ENCODE results near the gene B4GALT5.
"Not testable (repeated sequence)": the region's sequence is repeated elsewhere in the genome, so short reads cannot be mapped to it uniquely, and the experiment has no call there.

B4GALT5 gene

DNA sequence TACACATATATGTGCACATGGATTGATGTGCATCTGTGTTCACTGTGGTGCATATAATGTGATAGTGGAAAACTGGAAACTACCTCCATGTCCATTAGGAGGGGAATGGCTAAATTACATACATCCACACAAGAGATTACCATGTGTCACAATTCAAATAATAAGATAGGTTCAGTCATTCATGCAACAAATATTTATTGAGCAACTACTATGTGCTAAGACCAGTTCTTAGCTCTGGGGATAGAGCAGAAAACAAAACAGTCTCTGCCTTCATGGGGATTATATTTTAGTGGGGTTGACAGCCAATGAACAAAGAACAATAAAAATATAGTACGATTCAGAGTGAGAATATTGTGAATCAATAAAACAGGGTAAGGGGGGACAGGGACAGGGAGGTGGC is 84.1 kb downstream of the B4GALT5 start:
- no peak for DNase-seq (ENCODE audit: low read depth in 2 of 2)

DNA sequence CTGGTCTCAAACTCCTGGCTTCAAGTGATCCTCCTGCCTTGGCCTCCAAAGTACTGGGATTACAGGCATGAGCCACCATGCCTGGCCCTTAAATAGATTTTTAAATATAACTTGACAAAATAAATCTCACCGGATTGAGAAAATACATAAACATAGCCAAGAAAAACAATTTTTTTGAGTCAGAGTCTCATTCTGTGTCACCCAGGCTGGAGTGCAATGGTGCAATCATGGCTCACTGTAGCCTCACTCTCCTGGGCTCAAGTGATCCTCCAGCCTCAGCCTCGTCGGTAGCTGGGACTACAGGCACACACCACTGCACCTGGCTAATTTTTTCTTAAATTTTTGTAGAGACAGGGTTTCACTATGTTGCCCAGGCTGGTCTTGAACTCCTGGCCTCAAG is 85.4 kb downstream of the B4GALT5 start:
- not testable (repeated sequence) for DNase-seq (ENCODE audit: low read depth in 2 of 2)

DNA sequence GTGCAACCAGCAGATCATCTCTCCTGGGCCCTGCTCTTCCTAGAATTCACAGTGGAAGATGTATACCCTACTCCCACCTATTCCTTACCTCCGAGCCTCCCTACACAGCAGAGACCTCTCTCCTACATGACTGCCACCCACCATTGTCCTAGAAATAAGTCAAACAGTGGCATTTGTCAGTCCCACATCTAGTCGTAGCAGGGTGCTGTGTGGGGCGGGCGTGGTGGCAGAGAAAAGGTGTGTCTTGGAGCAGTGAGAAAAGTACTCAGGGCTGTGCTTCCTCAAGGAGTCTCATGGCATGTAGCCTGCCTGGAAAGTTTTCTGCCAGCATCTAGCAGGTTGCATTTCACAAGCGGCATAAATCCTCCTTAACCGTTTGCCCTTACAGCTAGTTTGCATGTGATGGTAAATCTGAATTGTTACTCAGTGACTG is 86.3 kb downstream of the B4GALT5 start:
- no peak for DNase-seq (ENCODE audit: low read depth in 2 of 2)

DNA sequence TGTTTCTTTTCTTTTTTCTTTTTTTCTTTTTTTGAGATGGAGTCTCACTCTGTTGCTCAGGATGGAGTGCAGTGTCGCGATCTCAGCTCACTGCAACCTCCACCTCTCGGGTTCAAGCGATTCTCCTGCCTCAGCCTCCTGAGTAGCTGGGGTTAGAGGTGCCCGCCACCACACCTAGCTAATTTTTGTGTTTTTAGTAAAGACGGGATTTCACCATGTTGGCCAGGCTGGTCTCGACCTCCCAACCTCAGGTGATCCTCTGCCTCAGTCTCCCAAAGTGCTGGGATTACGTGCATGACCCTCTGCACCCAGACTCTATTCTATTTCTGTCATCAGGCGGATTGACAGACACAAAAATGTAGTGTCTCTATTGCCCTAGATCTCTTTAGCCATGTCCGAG is 88.7 kb downstream of the B4GALT5 start:
- DNase-seq (ENCODE audit: low read depth in 2 of 2): not testable (repeated sequence)

DNA sequence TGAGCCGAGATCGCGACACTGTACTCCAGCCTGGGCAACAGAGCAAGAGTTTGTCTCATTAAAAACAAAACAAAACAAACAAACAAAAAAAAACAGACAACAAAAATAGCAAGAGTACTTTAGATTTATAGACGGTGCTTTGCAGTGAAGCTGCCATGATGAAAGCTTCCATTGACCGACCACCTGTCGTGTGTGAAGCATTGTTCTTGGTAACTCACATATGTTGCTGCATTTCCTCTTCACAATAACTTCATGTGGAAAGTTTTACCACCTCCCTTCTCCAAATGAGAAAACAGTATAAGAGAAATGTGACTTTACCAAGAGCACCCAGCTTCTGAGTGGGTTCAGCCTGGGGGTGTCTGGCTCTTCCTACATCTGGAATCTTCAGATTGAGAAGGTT is 89.4 kb downstream of the B4GALT5 start:
- DNase-seq (ENCODE audit: low read depth in 2 of 2): no peak

DNA sequence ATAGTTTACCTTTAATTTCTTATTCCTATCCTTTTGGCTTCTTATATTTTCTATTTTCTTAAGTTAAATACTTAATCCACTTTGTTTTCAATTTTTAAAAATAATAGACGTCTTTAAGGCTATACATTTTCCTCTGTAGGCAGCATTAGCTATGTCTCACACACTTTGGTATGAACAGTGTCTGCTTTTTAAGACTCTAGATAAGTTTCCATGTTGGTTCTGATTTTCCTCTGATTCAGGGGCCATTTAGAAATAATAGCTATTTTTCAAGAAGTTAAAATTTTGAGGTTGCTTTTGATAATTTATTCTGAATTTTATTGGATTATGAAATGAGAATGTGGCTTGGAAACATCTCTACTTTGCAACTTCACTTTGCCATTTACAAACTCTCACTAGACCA is 91.4 kb downstream of the B4GALT5 start:
- DNase-seq (ENCODE audit: low read depth in 2 of 2): no peak

DNA sequence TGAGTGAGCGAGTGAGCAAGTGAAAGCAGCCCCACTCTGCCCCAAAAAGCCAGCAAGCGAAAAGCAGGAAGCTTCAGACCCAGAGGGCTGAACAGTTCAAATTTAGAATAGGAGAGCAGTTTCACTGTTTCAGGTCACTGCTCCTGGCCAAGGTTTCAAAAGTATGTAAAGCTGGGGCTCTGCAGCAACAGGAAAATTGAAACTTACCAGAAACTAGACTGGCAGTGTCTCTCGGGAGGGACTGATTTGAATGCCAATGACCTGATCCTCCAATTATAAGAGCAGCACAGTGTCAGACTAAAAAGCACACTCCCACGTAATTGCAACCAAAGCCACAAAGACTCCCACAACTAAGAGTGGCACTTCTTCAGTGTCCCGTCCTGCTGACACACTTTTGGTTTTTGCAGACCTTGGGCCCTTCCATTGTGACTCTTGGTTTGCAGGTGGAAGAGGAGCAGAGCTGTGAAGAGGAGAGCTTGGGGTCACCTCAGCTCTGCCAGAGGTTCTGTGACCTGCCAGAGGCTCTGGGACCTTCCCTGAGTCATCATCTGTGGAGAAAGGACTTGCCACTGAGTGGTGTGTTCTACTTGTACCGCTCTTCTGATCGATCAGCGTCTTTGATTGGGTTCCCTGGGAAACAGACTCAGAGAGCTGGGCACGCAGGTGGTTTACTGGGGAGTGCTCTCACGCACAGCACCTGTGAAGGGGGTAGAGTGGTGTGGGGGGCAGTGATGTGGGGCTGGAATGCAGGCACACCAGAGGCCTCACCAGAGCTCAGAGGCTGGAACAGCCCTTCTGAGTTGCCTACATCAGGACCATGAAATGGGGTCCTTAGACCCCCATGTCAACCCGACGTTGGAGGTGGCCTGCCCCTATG is 93.1 kb downstream of the B4GALT5 start:
- no peak for DNase-seq (ENCODE audit: low read depth in 2 of 2)

DNA sequence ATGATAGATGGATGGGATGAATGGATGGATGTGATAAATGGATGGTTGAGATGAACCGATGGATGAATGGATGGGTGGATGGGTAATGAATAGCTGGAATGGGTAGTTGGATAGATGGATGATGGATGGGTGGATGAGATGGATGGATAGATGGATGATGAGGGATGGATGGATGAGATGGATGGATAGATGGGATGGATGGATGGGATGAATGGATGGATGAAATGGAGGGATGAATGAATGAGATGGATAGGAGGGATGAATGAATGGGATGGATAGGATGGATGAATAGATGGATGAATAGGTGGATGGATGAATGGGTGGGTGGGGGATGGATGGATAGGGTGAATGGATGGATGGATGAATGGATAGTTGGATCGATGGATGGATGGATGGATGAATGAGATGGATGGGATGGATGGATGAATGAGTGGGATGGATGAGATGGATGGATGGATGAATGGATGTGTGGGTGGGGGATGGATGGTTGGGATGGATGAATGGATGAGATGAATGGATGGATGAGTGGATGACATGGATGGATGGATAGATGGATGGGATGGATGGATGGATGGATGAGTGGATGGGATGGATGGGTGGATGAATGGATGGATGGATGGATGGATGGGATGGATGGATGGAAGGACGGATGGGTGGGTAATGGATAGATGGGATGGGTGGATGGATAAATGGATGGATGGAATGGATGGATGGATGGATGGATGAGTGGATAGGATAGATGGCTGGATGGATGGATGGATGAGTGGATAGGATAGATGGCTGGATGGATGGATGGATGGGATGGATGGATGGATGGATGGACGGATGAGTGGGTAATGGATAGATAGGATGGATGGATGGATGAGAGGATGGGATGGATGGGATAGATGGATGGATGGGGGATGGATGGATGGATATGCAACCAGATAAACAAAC is 94.3 kb downstream of the B4GALT5 start:
- no peak for DNase-seq (ENCODE audit: low read depth in 2 of 2)

DNA sequence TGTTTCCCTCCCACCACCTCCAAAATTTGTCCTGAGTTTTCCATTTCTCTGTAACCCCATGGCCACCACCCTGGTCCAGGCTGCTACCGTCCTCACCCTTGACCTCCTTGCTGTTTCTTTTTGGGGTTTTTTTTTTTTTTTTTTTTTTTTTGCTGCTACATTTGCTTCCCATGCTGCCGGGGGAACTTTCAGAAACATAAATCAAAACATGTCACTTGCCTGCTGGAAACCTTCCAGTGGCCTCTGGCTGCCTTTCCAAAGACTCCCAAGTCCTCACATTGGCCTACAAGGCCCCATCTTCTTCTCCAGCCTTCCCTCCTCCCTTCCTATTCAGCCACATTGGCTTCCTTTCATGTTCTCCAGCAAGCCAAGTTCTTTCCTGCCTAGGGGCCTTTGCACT is 95.4 kb downstream of the B4GALT5 start:
- DNase-seq (ENCODE audit: low read depth in 2 of 2): no peak

DNA sequence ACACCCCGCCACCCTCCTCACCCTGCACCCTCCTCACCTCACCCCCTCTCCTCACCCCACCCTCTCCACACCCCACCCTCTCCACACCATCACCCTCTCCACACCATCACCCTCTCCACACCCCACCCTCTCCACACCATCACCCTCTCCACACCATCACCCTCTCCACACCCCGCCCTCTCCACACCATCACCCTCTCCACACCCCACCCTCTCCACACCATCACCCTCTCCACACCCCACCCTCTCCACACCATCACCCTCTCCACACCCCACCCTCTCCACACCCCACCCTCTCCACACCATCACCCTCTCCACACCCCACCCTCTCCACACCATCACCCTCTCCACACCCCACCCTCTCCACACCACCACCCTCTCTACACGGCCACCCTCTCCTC is 96.3 kb downstream of the B4GALT5 start:
- not testable (repeated sequence) for DNase-seq (ENCODE audit: low read depth in 2 of 2)

DNA sequence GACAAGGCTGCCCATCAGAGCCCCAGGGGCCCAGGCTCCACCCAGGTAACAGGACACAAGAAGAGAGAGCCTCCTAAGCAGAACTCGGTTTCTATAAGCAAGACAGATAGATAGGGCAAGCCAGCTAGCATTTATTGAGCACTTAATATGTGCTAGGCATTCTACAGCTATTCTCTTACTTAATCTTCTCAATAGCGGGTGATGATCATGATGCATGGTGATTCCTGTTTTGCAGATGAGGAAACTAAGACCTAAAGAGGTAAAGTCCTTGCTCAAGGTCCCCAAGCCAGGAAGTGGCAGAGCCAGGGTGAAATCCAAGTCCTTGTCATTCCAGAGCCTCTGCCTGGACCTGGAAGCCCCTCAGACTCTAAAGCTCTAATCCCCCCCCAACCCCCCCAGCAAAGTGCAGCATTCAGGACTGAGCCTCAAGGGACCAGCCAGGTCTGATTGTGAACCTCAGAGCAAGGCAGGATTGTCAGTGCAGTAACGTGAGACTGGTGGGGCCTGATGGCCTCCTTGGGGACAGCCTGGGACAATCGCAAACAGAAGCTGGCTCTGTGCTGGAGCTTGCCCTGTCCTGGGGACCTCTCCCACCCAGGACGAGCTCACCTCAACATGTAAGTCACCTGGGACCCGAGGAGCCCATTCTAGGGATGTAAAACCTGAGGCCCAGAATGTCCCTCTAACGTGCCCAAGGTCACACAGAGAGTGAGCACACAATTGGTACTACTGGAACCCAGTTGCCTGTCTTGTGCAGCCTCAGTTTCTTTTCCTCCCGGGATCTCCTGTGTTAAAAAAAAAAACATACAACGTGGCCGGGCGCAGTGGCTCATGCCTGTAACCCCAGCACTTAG is 97.3 kb downstream of the B4GALT5 start:
- DNase-seq (ENCODE audit: low read depth in 2 of 2): no peak

DNA sequence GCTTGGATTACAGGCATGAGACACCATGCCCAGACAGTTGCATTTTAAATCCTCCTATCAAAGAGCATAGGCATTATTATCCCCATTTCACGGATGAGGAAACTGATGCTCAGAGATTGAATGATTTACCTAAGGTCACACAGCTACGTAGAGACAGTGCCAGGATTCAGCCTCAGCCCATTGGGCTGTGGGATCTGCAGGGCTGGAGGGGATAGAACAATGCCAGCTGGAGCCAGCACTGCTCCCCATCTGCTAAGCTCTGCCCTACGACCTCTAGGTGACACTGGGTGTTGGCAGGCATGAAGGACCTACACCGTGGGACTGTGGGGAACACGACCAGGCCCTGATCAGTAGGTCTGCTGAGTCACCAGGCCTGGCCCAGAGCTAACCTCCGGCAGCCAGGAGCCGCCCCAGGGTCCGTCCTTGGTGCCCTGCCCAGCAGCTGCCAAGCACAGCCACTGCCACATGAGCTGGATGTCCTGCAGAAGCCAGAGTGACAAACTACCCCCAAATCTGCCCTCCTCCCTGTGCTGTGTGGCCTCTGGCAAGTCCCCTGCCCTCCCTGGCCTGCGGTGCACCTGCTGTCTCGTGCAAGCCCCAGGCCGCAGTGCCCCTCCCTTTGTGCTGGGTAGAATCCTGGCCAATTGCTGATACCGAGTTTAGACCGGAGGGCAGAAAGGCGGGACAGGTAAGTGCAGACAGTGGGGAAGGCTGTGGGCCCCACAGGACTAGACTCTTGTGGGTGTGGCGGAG is 98.1 kb downstream of the B4GALT5 start:
- no peak for DNase-seq (ENCODE audit: low read depth in 2 of 2)

DNA sequence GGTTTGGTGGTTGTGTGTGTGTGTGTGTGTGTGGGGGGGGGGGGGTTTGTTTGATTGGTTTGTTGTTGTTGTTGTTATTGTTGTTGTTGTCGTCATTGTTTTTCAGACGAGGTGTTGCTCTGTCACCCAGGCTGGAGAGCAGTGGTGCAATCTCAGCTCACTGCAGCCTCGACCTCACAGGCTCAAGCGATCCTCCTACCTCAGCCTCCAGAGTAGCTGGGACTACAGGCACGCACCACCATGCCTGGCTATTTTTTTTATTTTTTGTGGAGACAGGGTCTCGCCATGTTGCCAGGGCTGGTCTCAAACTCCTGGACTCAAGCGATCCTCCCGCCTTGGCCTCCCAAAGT is 98.7 kb downstream of the B4GALT5 start:
- not testable (repeated sequence) for DNase-seq (ENCODE audit: low read depth in 2 of 2)

DNA sequence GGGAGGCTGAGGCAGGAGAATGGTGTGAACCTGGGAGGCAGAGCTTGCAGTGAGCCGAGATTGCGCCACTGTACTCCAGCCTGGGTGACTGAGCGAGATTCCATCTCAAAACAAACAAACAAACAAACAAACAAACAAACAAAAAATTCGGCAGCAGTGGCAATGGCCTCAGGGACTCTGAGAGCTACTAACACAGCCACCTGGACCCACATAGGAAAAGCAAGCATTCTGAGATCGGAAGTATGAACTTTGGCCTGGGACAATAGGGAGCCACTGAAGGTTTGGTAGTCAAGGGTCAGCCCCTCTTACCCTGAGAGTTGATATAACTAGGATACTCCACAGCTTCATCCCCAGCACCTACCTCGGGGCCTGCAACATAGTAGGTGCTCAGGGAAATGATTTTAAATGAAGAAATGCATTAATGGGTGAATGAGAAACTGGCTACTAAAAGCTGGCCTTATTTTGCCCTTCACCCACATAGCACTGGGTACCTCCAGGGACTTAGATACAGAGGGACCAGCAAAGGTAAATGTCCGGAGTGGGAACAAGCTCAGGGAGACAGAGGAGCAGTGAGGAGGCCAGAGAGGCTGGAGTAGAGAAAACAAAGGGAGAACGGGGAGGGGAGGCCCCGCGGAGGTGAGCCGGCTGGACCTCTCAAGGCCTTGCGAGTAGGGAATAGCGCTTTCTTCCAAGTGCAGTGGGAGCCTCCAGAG is 99.2 kb downstream of the B4GALT5 start:
- DNase-seq (ENCODE audit: low read depth in 2 of 2): no peak

DNA sequence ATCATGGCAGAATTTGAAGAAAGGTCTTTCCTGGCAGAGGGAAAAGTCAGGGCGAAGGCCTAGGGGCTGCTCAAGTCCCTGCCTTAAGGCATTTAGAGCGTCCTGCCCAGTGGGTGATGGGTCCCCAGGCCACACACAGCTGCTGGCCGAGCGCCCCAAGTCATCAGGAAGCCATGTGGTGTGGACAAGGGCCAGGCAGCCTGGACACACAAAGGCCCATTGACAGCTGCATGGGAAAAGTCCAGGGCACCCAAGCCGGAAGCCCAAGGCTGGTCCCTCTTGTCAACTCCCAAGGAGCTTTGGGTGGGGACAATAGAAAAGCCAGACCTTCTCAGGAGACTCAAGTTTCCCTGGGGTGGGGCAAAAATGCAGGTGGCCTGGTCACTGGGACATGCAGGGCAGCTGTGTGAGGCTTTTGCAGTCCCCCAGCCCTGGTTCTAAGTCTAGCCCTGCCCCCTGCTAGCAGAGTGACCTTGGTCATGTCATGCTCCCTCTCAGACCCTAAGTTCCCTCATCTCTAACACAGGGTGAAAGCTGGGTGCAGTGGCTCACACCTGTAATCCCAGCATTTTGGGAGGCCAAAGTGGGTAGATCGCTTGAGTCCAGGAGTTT is 101.4 kb downstream of the B4GALT5 start:
- DNase-seq (ENCODE audit: low read depth in 2 of 2): no peak

DNA sequence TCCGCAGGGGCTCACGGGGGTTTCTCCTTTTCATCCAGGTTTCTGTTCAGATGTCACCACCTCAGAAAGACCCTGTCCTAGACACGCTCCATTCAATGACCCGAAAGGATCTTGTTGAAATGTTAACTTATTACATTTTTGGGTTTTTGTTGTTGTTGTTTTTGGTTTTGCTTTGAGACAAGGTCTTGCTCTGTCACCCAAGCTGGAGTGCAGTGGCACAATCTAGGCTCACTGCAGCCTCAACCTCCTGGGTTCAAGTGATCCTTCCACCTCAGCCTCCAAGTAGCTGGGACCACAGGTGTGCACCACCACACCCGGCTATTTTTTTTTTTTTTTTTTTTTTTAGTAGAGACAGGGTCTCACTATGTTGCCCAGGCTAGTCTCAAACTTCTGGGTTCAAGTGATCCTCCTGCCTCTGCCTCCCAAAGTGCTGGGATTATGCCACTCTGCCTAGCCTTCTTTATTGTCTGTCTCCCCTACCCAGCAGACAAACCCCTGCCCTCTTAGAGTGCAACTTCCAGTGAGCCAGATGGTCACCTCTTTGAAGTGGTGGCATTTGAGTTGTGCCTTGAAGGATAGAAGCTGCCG is 102.0 kb downstream of the B4GALT5 start:
- not testable (repeated sequence) for DNase-seq (ENCODE audit: low read depth in 2 of 2)

DNA sequence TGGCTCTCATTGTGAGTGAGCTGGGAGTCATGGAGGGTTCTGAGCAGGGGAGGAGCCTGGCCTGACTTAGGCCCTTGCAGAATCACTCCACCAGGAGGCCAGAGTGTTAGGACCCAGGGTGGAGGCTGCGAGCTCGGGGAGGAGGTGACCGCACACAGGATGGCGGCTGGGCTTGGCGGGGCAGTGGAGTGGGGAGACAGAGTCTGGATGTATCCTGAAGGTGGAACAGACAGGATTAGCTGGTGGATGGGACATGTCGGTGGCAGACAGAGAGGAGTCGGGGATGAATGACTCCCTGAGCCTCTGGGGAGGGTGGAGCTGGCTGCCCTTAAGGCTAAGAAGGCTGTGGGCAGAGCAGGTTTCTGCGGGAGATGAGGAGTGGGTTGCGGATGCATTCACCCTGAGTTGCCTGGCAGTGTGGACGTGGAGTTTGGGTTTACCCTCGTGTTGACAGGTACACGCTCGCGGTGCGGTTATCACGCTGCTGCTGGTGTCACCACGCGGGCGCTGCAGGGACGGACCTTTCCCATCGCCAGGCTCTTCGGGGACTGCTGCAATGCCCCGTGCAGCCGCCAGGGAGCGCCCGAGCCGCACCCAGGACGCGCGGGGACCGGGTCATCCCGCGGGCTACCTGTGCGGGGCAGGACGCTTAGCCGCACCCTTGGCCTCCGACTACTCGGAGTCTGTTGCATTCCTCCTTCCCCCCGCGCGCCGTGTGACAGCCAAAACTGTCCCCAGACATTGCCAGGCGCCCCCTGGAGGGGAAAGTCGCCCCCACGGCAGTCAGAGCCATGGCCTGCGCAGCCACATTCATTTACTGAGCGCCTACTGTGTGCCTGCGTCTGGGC is 102.8 kb downstream of the B4GALT5 start:
- DNase-seq (ENCODE audit: low read depth in 2 of 2): no peak
